WTC11 (cell line): ENCODE data around the gene NFATC1. TPM values are rescaled to one million over a fixed set of nuclear protein-coding genes. Genes with fewer than 3 reads are reported as not detected.
A peak's percentile ranks its signal among the peaks of the same experiment; 100 is the strongest.

Source experiments
- ATAC-seq: fragments of 200-7000 bp; cut with Tn5 transposase; 2 replicates; pipeline ENCODE4 v1.10.0; 2021; ENCODE audit warnings: mild to moderate bottlenecking, moderate library complexity
- CTCF ChIA-PET: fragments of 300-600 bp; sonication (Branson Sonifier 250); formaldehyde crosslinking; loops from one replicate; lab custom pipeline; 2021; ENCODE audit warnings: antibody characterized with exemption; lab: Charles Lee
- POLR2A ChIA-PET: fragments of 350-600 bp; sonication (Branson Sonifier 250); formaldehyde crosslinking; loops from one replicate; lab custom pipeline; 2021; ENCODE audit warnings: antibody characterized with exemption; lab: Charles Lee
- DNase-seq: peaks from one replicate; pipeline ENCODE4 v3.0.0; 2021; ENCODE audit warnings: low spot score
- H3K27ac Mint-ChIP-seq: 2 replicates; pipeline ENCODE4 v1.8.0; 2021; ENCODE audit warnings: mixed read lengths
- H3K27me3 Mint-ChIP-seq: 2 replicates; pipeline ENCODE4 v1.8.0; 2021; ENCODE audit warnings: low read depth, mild to moderate bottlenecking, moderate library complexity, mixed read lengths
- H3K36me3 Mint-ChIP-seq: 2 replicates; pipeline ENCODE4 v1.8.0; 2021; ENCODE audit warnings: mixed read lengths
- H3K4me1 Mint-ChIP-seq: 2 replicates; pipeline ENCODE4 v1.8.0; 2022; ENCODE audit warnings: mixed read lengths
- H3K4me3 Mint-ChIP-seq: 2 replicates; pipeline ENCODE4 v1.8.0; 2021; ENCODE audit warnings: mild to moderate bottlenecking, moderate library complexity, mixed read lengths
- H3K9me3 Mint-ChIP-seq: 2 replicates; pipeline ENCODE4 v1.8.0; 2021; ENCODE audit warnings: mixed read lengths
- ATF1 ChIP-seq: sonication (generic); formaldehyde crosslinking; IDR thresholded peaks from 2 replicates; pipeline ENCODE4 v1.8.1; 2023; ENCODE audit warnings: mild to moderate bottlenecking, moderate library complexity, missing genetic modification reagents
- ATF6 ChIP-seq: sonication (generic); formaldehyde crosslinking; IDR thresholded peaks from 2 replicates; pipeline ENCODE4 v1.8.1; 2023; ENCODE audit warnings: mild to moderate bottlenecking, missing genetic modification reagents
- CREM ChIP-seq: sonication (generic); formaldehyde crosslinking; IDR thresholded peaks from 2 replicates; pipeline ENCODE4 v1.8.1; 2022; ENCODE audit warnings: mild to moderate bottlenecking, missing genetic modification reagents, moderate library complexity
- ESRRA ChIP-seq: sonication (generic); formaldehyde crosslinking; IDR thresholded peaks from 2 replicates; pipeline ENCODE4 v1.8.1; 2022; ENCODE audit warnings: mild to moderate bottlenecking, missing genetic modification reagents, borderline replicate concordance
- ETV6 ChIP-seq: sonication (generic); formaldehyde crosslinking; IDR thresholded peaks from 2 replicates; pipeline ENCODE4 v1.8.1; 2022; ENCODE audit warnings: mild to moderate bottlenecking, missing genetic modification reagents
- FOXP4 ChIP-seq: sonication (generic); formaldehyde crosslinking; IDR thresholded peaks from 2 replicates; pipeline ENCODE4 v1.8.0; 2022; ENCODE audit warnings: mild to moderate bottlenecking, missing genetic modification reagents
- GABPB1 ChIP-seq: sonication (generic); formaldehyde crosslinking; IDR thresholded peaks from 2 replicates; pipeline ENCODE4 v1.8.1; 2023; ENCODE audit warnings: mild to moderate bottlenecking, missing genetic modification reagents
- IRF2 ChIP-seq: sonication (generic); formaldehyde crosslinking; IDR thresholded peaks from 2 replicates; pipeline ENCODE4 v1.8.0; 2022; ENCODE audit warnings: low read depth, missing genetic modification reagents, borderline replicate concordance
- JAZF1 ChIP-seq: fragments of 250-450 bp; sonication (Bioruptor Pico); IDR thresholded peaks from 2 replicates; pipeline ENCODE4 v1.9.0; 2021; ENCODE audit warnings: moderate library complexity, mild to moderate bottlenecking, inconsistent platforms
- NFE2L1 ChIP-seq: sonication (generic); formaldehyde crosslinking; IDR thresholded peaks from 2 replicates; pipeline ENCODE4 v1.8.1; 2023; ENCODE audit warnings: missing genetic modification reagents
- NR1H2 ChIP-seq: sonication (generic); formaldehyde crosslinking; IDR thresholded peaks from 2 replicates; pipeline ENCODE4 v1.9.0; 2021; ENCODE audit warnings: mild to moderate bottlenecking, moderate library complexity, missing genetic modification reagents
- OVOL2 ChIP-seq: fragments of 250-450 bp; sonication (Bioruptor Pico); IDR thresholded peaks from 2 replicates; pipeline ENCODE4 v1.9.0; 2021; ENCODE audit warnings: mild to moderate bottlenecking, borderline replicate concordance
- PREB ChIP-seq: sonication (generic); formaldehyde crosslinking; IDR thresholded peaks from 2 replicates; pipeline ENCODE4 v1.8.1; 2022; ENCODE audit warnings: mild to moderate bottlenecking, missing genetic modification reagents, moderate library complexity, borderline replicate concordance
- RELA ChIP-seq: sonication (generic); formaldehyde crosslinking; IDR thresholded peaks from 2 replicates; pipeline ENCODE4 v1.8.1; 2022; ENCODE audit warnings: missing genetic modification reagents, mild to moderate bottlenecking, borderline replicate concordance
- ZBTB21 ChIP-seq: sonication (generic); formaldehyde crosslinking; IDR thresholded peaks from 2 replicates; pipeline ENCODE4 v1.8.1; 2023; ENCODE audit warnings: mild to moderate bottlenecking, missing genetic modification reagents, borderline replicate concordance
- ZNF317 ChIP-seq: sonication (generic); formaldehyde crosslinking; IDR thresholded peaks from 2 replicates; pipeline ENCODE4 v1.8.1; 2023; ENCODE audit warnings: low read depth, mild to moderate bottlenecking, moderate library complexity, missing genetic modification reagents, borderline replicate concordance
- ZNF396 ChIP-seq: fragments of 250-450 bp; sonication (Bioruptor Pico); IDR thresholded peaks from 2 replicates; pipeline ENCODE4 v1.8.0; 2021; ENCODE audit warnings: mild to moderate bottlenecking, moderate library complexity, borderline replicate concordance
- ZNF423 ChIP-seq: fragments of 250-450 bp; sonication (Bioruptor Pico); IDR thresholded peaks from 2 replicates; pipeline ENCODE4 v2.1.2; 2022; ENCODE audit warnings: mild to moderate bottlenecking, moderate library complexity
- total RNA-seq: library from RNA; stranded (reverse); gene quantifications from 3 replicates; pipeline ENCODE4 v1.2.3, GENCODE V29; 2021

The NFATC1 gene
- total RNA-seq, 1 experiment from 2014 or later = 20.2 TPM

GRCh38 chr18:79524181-79525078 lies 128.7 kb downstream of the NFATC1 start:
- CTCF ChIA-PET = interaction anchor here (1.2 kb wide), 1 partner anchor 13 kb away, joined by 3 read pairs; no protein-coding TSS in a partner anchor
- Mint-ChIP-seq H3K36me3 (no peaks in the 10 kb centered on the region; the same call in 1 of the 2 replicates), H3K4me3 (no peak overlapping the region), H3K27ac (no peak overlapping the region), H3K4me1 (peaks cover 6% of the 10 kb centered on the region; the same call in 1 of the 2 replicates)
- POLR2A ChIA-PET = no interaction called here
- no peak for DNase-seq
- TF ChIP-seq NR1H2 (CRISPR knock-in tag) (no peak), ATF1 (CRISPR knock-in tag) (no peak)
- TF ChIP-seq, all 79 proteins: peak for 0
- Mint-ChIP-seq H3K9me3 (no peaks in the 10 kb centered on the region), H3K27me3 (peaks cover 5% of the 10 kb centered on the region)
- no peak for ATAC-seq

- TF ChIP-seq ZNF423 = peak; percentile 75
- no peak for TF ChIP-seq FOXP4
- DNase-seq (no peak), ATAC-seq (peak; percentile 51)
- no peak overlapping the region for H3K4me3 Mint-ChIP-seq
- ChIA-PET CTCF (interaction anchor here (0.6 to 2.3 kb wide), 4 partner anchors 129 to 147 kb away, joined by 3 to 12 read pairs (median 3); no protein-coding TSS in a partner anchor), POLR2A (no interaction called here)
- peak overlapping the region; percentile 49 for H3K27ac Mint-ChIP-seq
- H3K27me3 Mint-ChIP-seq = peaks cover 7% of the 10 kb centered on the region
- H3K9me3 Mint-ChIP-seq = no peaks in the 10 kb centered on the region
- no peaks in the 10 kb centered on the region; the same call in 1 of the 2 replicates for H3K36me3 Mint-ChIP-seq
- peaks cover 6% of the 10 kb centered on the region; the same call in 1 of the 2 replicates for H3K4me1 Mint-ChIP-seq
Observed at GRCh38 chr18:79525556-79526467, 130.1 kb downstream of the NFATC1 start.

GRCh38 chr18:79526468-79527460 lies 131.0 kb downstream of the NFATC1 start:
- Mint-ChIP-seq H3K36me3 (no peaks in the 10 kb centered on the region; the same call in 1 of the 2 replicates), H3K9me3 (no peaks in the 10 kb centered on the region), H3K27ac (0 out of 2 replicates have a peak overlapping the region, but pooled peaks have one; percentile 57), H3K27me3 (peaks cover 7% of the 10 kb centered on the region), H3K4me1 (peaks cover 6% of the 10 kb centered on the region; the same call in 1 of the 2 replicates), H3K4me3 (no peak overlapping the region)
- CTCF ChIA-PET = interaction anchor here (0.6 to 2.3 kb wide), 4 partner anchors 130 to 148 kb away, joined by 3 to 12 read pairs (median 3); no protein-coding TSS in a partner anchor
- no peak for DNase-seq
- no peak for ATAC-seq
- POLR2A ChIA-PET = no interaction called here
- TF ChIP-seq NFE2L1 (CRISPR knock-in tag) = no peak
- TF ChIP-seq JAZF1 = no peak
- TF ChIP-seq RELA = no peak
- no peak for TF ChIP-seq ETV6 (CRISPR knock-in tag)
- no peak for TF ChIP-seq ZNF396 (CRISPR knock-in tag)
- TF ChIP-seq GABPB1 (CRISPR knock-in tag) = no peak
- no peak for TF ChIP-seq PREB
- TF ChIP-seq OVOL2 (CRISPR knock-in tag) = no peak
- no peak for TF ChIP-seq ATF6 (CRISPR knock-in tag)
- no peak for TF ChIP-seq IRF2 (CRISPR knock-in tag)
- TF ChIP-seq CREM (CRISPR knock-in tag) = no peak
- no peak for TF ChIP-seq ESRRA (CRISPR knock-in tag)
- TF ChIP-seq ZBTB21 (CRISPR knock-in tag) = no peak
- TF ChIP-seq ZNF317 (CRISPR knock-in tag) = no peak
